Stimulated activated CD8-positive, alpha-beta memory T cell treated with anti-CD3 and anti-CD28 coated beads, Interleukin-12 subunit alpha, Interleukin-12 subunit beta, amount 100 ng/mL, for 24 hours (primary cell): ENCODE measurements around the gene SHKBP1.
A peak's percentile ranks its signal among the peaks of the same experiment; 100 is the strongest.
"Not testable (repeated sequence)": the region's sequence is repeated elsewhere in the genome, so short reads cannot be mapped to it uniquely, and the experiment has no call there.

Experiments
- DNase-seq: peaks from one replicate; pipeline ENCODE4 v3.0.0-alpha.2; 2020; ENCODE audit errors: extremely low read depth

SHKBP1 gene

GRCh38 chr19:40585241-40585981, 8.7 kb downstream of the SHKBP1 start:
- no peak for DNase-seq

GRCh38 chr19:40585982-40586422, 9.3 kb downstream of the SHKBP1 start:
- DNase-seq, result no peak

- DNase-seq, result no peak
These were observed 9.9 kb downstream of the SHKBP1 start for GRCh38 chr19:40586611-40587010.

GRCh38 chr19:40588110-40588854, 11.6 kb downstream of the SHKBP1 start:
- no peak for DNase-seq

GRCh38 chr19:40588926-40589569, 12.4 kb downstream of the SHKBP1 start:
- DNase-seq, result no peak

GRCh38 chr19:40589591-40590429, 13.1 kb downstream of the SHKBP1 start:
- no peak for DNase-seq

GRCh38 chr19:40590464-40591265, 14.0 kb downstream of the SHKBP1 start:
- no peak for DNase-seq

GRCh38 chr19:40591724-40592123, 15.1 kb downstream of the SHKBP1 start:
- not testable (repeated sequence) for DNase-seq

- DNase-seq, result no peak
These were observed 15.5 kb downstream of the SHKBP1 start for GRCh38 chr19:40592170-40592569.

- no peak for DNase-seq
These were observed 17.6 kb downstream of the SHKBP1 start for GRCh38 chr19:40594255-40594654.

- no peak for DNase-seq
These were observed 18.0 kb downstream of the SHKBP1 start for GRCh38 chr19:40594657-40595091.

- DNase-seq, result no peak
These were observed 20.1 kb downstream of the SHKBP1 start for GRCh38 chr19:40596608-40597328.

GRCh38 chr19:40597329-40597838, 20.7 kb downstream of the SHKBP1 start:
- no peak for DNase-seq

GRCh38 chr19:40598121-40598917, 21.6 kb downstream of the SHKBP1 start:
- DNase-seq, result peak; percentile 53

GRCh38 chr19:40598918-40599307, 22.2 kb downstream of the SHKBP1 start:
- DNase-seq, result no peak

- no peak for DNase-seq
These were observed 22.7 kb downstream of the SHKBP1 start for GRCh38 chr19:40599331-40599901.

- DNase-seq, result no peak
These were observed 23.4 kb downstream of the SHKBP1 start for GRCh38 chr19:40599902-40600569.

- no peak for DNase-seq
These were observed 24.0 kb downstream of the SHKBP1 start for GRCh38 chr19:40600570-40601133.
